ENCODE measurements around the gene FLVCR2. TPM values are rescaled to one million over a fixed set of nuclear protein-coding genes. Genes with fewer than 3 reads are reported as not detected.

Gene FLVCR2
- total and polyA plus RNA-seq, 2 of the 13 experiments (the other 11 are each of a cell fraction or from before 2014, with no cell fraction given) = 9.9 to 10.5 TPM

DNA sequence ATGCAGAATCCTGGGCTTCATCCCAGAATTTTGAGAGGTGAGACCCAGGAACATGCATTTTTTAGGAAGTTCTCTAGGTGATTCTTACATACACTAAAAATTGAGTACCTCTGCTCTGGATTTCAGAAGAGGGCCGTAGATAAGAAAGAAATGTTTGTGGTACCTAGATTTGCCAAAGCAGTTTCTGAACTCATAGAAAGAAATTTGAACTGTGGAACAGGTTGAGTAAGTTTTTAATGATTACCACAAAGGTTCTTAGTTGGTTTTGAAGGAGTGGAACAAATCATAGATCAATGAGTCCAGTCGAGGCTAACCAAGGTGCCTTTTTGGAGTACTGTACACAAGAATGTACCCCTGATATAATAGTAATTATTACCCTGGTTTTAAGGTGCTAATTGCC, 107.5 kb downstream of the FLVCR2 start (continued):
- TF ChIP-seq RERE (CRISPR knock-in tag; IDR thresholded peaks at IDR 0.05; ENCODE audit: low read depth) (no peak), ARNT2 (CRISPR knock-in tag; IDR thresholded peaks at IDR 0.05; ENCODE audit: low read depth) (no peak), SAP130 (CRISPR knock-in tag; IDR thresholded peaks at IDR 0.05; ENCODE audit: low read depth) (no peak), FOXO1 (CRISPR knock-in tag; IDR thresholded peaks at IDR 0.05) (no peak), STAG1 (CRISPR knock-in tag; IDR thresholded peaks at IDR 0.05) (no peak), RELA (CRISPR knock-in tag; IDR thresholded peaks at IDR 0.05) (no peak)
- TF ChIP-seq, protein P1, sequence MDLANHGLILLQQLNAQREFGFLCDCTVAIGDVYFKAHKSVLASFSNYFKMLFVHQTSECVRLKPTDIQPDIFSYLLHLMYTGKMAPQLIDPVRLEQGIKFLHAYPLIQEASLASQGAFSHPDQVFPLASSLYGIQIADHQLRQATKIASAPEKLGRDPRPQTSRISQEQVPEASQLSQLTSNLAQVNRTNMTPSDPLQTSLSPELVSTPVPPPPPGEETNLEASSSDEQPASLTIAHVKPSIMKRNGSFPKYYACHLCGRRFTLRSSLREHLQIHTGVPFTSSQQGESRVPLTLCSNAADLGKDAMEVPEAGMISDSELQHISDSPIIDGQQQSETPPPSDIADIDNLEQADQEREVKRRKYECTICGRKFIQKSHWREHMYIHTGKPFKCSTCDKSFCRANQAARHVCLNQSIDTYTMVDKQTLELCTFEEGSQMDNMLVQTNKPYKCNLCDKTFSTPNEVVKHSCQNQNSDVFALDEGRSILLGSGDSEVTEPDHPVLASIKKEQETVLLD (CRISPR knock-in tag; IDR thresholded peaks at IDR 0.05; ENCODE audit: low read depth) = no peak

DNA sequence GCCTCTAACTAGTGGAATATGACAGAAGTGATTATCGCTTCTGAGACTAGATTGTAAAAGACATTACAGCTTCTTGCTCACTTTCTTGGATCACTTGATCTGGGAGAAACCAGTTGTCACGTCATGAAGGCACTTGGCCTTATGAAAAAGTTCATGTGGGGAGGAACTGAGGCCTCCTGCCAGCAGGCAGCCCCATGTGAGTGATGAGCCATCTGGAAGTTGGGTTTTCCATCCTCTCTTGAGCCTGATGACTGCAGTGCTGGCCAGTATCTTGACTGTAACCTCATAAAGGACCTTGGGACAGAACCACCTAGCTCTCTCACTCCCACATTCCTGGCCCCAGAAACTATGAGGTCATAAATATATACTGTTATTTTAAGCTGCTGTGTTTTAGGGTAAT, 110.6 kb downstream of the FLVCR2 start:
- no peak overlapping the region for H3K9ac ChIP-seq (ENCODE audit: insufficient read depth, low read depth, low read length)
- in situ Hi-C loops (cut with HindIII; ENCODE audit: extremely low pct_ligation_motif_present, low pct_unique_long_range_greater_than_20kb) = no loop called here
- H3K36me3 ChIP-seq (replicated peaks in 1 of 2; ENCODE audit: control insufficient read depth in 1 of 2, insufficient read depth in 2 of 2, low read length in 2 of 2) = peaks cover 9 to 39% of the 10 kb centered on the region in 2 experiments; a peak in 4 of 5 replicates
- no peaks in the 10 kb centered on the region for H3K9me3 ChIP-seq (ENCODE audit: low read length)
- no peak overlapping the region for H3K4me3 ChIP-seq (replicated peaks in 1 of 3; ENCODE audit: insufficient read depth in 1 of 3, low read depth in 2 of 3, low read length in 3 of 3)
- ATAC-seq (no peak), DNase-seq (ENCODE audit: low spot score) (no peak), FAIRE-seq (no peak)
- no peak overlapping the region for H3K4me2 ChIP-seq (ENCODE audit: low read depth, low read length)
- WGBS (ENCODE audit: low lambda C conversion rate) = 96% methylated on average over 2 of the region's 2 CpGs
- no peaks in the 10 kb centered on the region for H4K20me1 ChIP-seq (ENCODE audit: insufficient read depth, low read length)
- no peaks in the 10 kb centered on the region for H3K4me1 ChIP-seq (ENCODE audit: insufficient read depth, low read length)
- no peaks in the 10 kb centered on the region for H3K27me3 ChIP-seq (ENCODE audit: control insufficient read depth in 1 of 2, insufficient read depth in 2 of 2, low read length in 2 of 2)
- H2AFZ ChIP-seq (ENCODE audit: low read length) = no peak overlapping the region
- no peaks in the 10 kb centered on the region for H3K79me2 ChIP-seq (ENCODE audit: insufficient read depth, low read length)
- ChIA-PET POLR2A (no interaction called here), CTCF (ENCODE audit: low intra/inter-chr PET ratio, low total read pairs) (no interaction called here)
- intact Hi-C loops (cut with micrococcal nuclease; ENCODE audit: unreplicated experiment) = no loop called here
- H3K27ac ChIP-seq (ENCODE audit: extremely low read length, insufficient read depth, low read length) = no peak overlapping the region
- BruUV-seq (replicated peaks) = no TSS peak
- TF ChIP-seq ELF1 (CRISPR knock-in tag; IDR thresholded peaks at IDR 0.05) (no peak), ZNF557 (CRISPR knock-in tag; IDR thresholded peaks at IDR 0.05) (no peak), CBFB (CRISPR knock-in tag; IDR thresholded peaks at IDR 0.05) (no peak), ZNF512 (CRISPR knock-in tag; IDR thresholded peaks at IDR 0.05) (no peak), DPF2 (CRISPR knock-in tag; IDR thresholded peaks at IDR 0.05; ENCODE audit: borderline replicate concordance, low read depth) (no peak), SP5 (CRISPR knock-in tag; IDR thresholded peaks at IDR 0.05; ENCODE audit: borderline replicate concordance, low read depth) (no peak)
- TF ChIP-seq, protein P2, sequence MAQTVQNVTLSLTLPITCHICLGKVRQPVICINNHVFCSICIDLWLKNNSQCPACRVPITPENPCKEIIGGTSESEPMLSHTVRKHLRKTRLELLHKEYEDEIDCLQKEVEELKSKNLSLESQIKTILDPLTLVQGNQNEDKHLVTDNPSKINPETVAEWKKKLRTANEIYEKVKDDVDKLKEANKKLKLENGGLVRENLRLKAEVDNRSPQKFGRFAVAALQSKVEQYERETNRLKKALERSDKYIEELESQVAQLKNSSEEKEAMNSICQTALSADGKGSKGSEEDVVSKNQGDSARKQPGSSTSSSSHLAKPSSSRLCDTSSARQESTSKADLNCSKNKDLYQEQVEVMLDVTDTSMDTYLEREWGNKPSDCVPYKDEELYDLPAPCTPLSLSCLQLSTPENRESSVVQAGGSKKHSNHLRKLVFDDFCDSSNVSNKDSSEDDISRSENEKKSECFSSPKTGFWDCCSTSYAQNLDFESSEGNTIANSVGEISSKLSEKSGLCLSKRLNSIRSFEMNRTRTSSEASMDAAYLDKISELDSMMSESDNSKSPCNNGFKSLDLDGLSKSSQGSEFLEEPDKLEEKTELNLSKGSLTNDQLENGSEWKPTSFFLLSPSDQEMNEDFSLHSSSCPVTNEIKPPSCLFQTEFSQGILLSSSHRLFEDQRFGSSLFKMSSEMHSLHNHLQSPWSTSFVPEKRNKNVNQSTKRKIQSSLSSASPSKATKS (CRISPR knock-in tag; IDR thresholded peaks at IDR 0.05) = no peak

Measured in HepG2 (cell line).